Right lobe of liver (tissue), 6 donors: ENCODE measurements around the gene C3. TPM values are rescaled to one million over a fixed set of nuclear protein-coding genes. Genes with fewer than 3 reads are reported as not detected.

ENCODE experiments used
- ATAC-seq, 4 donors: fragments of 200-7000 bp; cut with Tn5 transposase; one replicate each; pipeline ENCODE4 v1.9.1; 2020; ENCODE audit warnings: mild to moderate bottlenecking in 4 of 4, moderate library complexity in 4 of 4
- DNase-seq, 3 donors: peaks; one replicate each; pipeline ENCODE4 v3.0.0-alpha.2; 2020
- H3K27ac ChIP-seq, 3 donors: fragments of 200-600 bp; one replicate each; pipeline ENCODE4 v1.8.0; 2022
- H3K27me3 ChIP-seq, 2 donors: fragments of 200-600 bp; one replicate each; pipeline ENCODE4 v1.8.0; 2022
- H3K36me3 ChIP-seq, 4 donors: fragments of 200-600 bp; sonication (generic) in 1 of 4; one replicate each; pipeline versions ENCODE4 v1.5.1 to v1.8.0; 2017 to 2022; ENCODE audit warnings: control low read depth in 1 of 4
- H3K4me1 ChIP-seq, 4 donors: fragments of 200-600 bp; sonication (generic) in 1 of 4; one replicate each; pipeline versions ENCODE4 v1.5.1 to v1.8.0; 2017 to 2022; ENCODE audit warnings: control low read depth in 1 of 4
- H3K4me3 ChIP-seq, 3 donors: fragments of 200-600 bp; one replicate each; pipeline ENCODE4 v1.8.0; 2022
- H3K9me3 ChIP-seq, 4 donors: fragments of 200-600 bp; sonication (generic) in 1 of 4; one replicate each; pipeline versions ENCODE4 v1.5.1 to v1.8.0; 2017 to 2022; ENCODE audit warnings: control low read depth in 1 of 4
- POLR2A ChIP-seq: fragments of 450-650 bp; IDR thresholded peaks from one replicate; pipeline ENCODE4 v1.6.1; 2017; ENCODE audit warnings: antibody characterized with exemption, mild to moderate bottlenecking
- WGBS: methylation state at CpG from one replicate; pipeline ENCODE4 v1.1.6; 2018; ENCODE audit warnings: low coverage, low lambda C conversion rate; ENCODE audit not compliant: insufficient coverage; ENCODE audit errors: missing lambda C conversion rate; 5-methylcytosine and 5-hydroxymethylcytosine counted together
- intact Hi-C, 2 donors: fragments of 100-400 bp; cut with DNase I; formaldehyde crosslinking; loops; one replicate each; pipeline versions ENCODE4 v1.11.2 to v1.14.1; 2022
- total RNA-seq, 6 experiments: library from RNA; depleted of rRNA in 2 of 6; stranded (reverse); fragments of >200 nt in 2 of 6; fragmentation: NEBNext Ultra II Directional in 3 of 6; extraction: Animal tissue kit (Norgen Biotek cat#: 25700) in 3 of 6; gene quantifications; one replicate each; pipeline versions ENCODE4 v1.1.0 to v1.2.4, GENCODE V29; 2016 to 2023
- TF ChIP-seq, protein P1 (sequence below), 4 donors: fragments of 200-600 bp in 3 of 4; fragments of 450-650 bp in 1 of 4; IDR thresholded peaks; one replicate each; pipeline versions ENCODE4 v1.5.1 to v1.8.0; 2016 to 2022; ENCODE audit warnings: antibody characterized with exemption in 4 of 4, mild to moderate bottlenecking in 2 of 4
- donor health status: DM: no; HTN: yes; CAD: no.
- donor health status: DM: no; HTN: no; CAD: no.
- donor health status: DM: no; HTN: no; CAD: no.
- donor health status: DM: no; HTN: yes; CAD: no.
- donor health status: DM: no; HTN: yes; CAD: no.

Gene C3
- total RNA-seq, 6 experiments from 2014 or later, result 10,569 to 17,502 (median 15,749) TPM

- H3K27me3 ChIP-seq, result no peaks in the 10 kb centered on the region
- no peaks in the 10 kb centered on the region for H3K36me3 ChIP-seq
- 27% methylated on average over 12 of the region's 16 CpGs for WGBS
- DNase-seq, result peak in 2 of 3 donors; percentile 55 to 74
- H3K27ac ChIP-seq, result peak overlapping the region; percentile 65 to 86 (median 67)
- TF ChIP-seq, protein P1, sequence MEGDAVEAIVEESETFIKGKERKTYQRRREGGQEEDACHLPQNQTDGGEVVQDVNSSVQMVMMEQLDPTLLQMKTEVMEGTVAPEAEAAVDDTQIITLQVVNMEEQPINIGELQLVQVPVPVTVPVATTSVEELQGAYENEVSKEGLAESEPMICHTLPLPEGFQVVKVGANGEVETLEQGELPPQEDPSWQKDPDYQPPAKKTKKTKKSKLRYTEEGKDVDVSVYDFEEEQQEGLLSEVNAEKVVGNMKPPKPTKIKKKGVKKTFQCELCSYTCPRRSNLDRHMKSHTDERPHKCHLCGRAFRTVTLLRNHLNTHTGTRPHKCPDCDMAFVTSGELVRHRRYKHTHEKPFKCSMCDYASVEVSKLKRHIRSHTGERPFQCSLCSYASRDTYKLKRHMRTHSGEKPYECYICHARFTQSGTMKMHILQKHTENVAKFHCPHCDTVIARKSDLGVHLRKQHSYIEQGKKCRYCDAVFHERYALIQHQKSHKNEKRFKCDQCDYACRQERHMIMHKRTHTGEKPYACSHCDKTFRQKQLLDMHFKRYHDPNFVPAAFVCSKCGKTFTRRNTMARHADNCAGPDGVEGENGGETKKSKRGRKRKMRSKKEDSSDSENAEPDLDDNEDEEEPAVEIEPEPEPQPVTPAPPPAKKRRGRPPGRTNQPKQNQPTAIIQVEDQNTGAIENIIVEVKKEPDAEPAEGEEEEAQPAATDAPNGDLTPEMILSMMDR (IDR thresholded peaks at IDR 0.05), result no peak
- TF ChIP-seq POLR2A, result peak; percentile 25
- ATAC-seq, result peak; percentile 12 to 35 (median 20)
- H3K4me1 ChIP-seq, result peaks cover 0 to 79% (median 23%) of the 10 kb centered on the region in 4 donors
- H3K4me3 ChIP-seq, result peak overlapping the region in 2 of 3 donors; percentile 34 to 40
- H3K9me3 ChIP-seq, result no peaks in the 10 kb centered on the region
- intact Hi-C loops, result no loop called here
These were observed 5.2 kb upstream of the C3 start for GRCh38 chr19:6725513-6726231.

GRCh38 chr19:6724631-6725492 is 4.4 kb upstream of the C3 start:
- H3K27me3 ChIP-seq, result no peaks in the 10 kb centered on the region
- no peaks in the 10 kb centered on the region for H3K9me3 ChIP-seq
- H3K4me3 ChIP-seq, result peak overlapping the region; percentile 1 to 40 (median 34)
- peak overlapping the region; percentile 65 to 86 (median 67) for H3K27ac ChIP-seq
- TF ChIP-seq, protein P1 (IDR thresholded peaks at IDR 0.05), result no peak
- no peak for TF ChIP-seq POLR2A
- ATAC-seq (peak in 1 of 4 donors; percentile 1), DNase-seq (peak in 2 of 3 donors; percentile 29 to 35)
- 15% methylated on average over 15 of the region's 15 CpGs for WGBS
- intact Hi-C loops, result no loop called here
- H3K4me1 ChIP-seq, result peaks cover 0 to 79% (median 23%) of the 10 kb centered on the region in 4 donors
- no peaks in the 10 kb centered on the region for H3K36me3 ChIP-seq

DNA sequence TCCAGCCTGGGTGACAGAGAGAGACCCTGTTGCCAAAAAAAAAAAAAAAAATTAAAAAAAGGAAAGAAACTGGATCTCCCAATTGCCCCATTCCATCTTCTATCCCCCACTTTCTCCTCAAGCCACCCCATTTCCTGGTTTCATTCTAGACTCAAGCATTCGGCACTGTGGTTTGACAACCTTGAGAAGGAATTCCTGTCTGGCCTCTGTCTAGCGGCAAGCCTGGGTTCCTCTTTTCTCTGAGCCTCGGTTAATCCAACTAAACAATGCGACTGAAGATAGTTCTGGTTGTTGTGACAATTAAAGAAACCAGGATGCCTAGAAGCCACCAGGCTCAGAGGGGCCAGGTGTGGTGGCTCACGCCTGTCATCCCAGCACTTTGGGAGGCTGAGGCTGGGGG is 3.3 kb upstream of the C3 start:
- H3K4me3 ChIP-seq, result peak overlapping the region; percentile 12 to 95 (median 39)
- peak in 2 of 3 donors; percentile 12 to 23 for DNase-seq
- H3K9me3 ChIP-seq, result no peaks in the 10 kb centered on the region
- H3K36me3 ChIP-seq, result no peaks in the 10 kb centered on the region
- H3K27ac ChIP-seq, result peak overlapping the region; percentile 65 to 86 (median 67)
- peaks cover 0 to 70% (median 20%) of the 10 kb centered on the region in 4 donors for H3K4me1 ChIP-seq
- TF ChIP-seq POLR2A, result no peak
- TF ChIP-seq, protein P1 (IDR thresholded peaks at IDR 0.05), result no peak
- intact Hi-C loops, result no loop called here
- no peak for ATAC-seq
- no peaks in the 10 kb centered on the region for H3K27me3 ChIP-seq
- WGBS, result 23% methylated on average over 5 of the region's 5 CpGs

GRCh38 chr19:6723108-6723618 is 2.7 kb upstream of the C3 start:
- TF ChIP-seq POLR2A, result peak; percentile 49
- TF ChIP-seq, protein P1 (IDR thresholded peaks at IDR 0.05), result no peak
- peak; percentile 68 to 90 (median 78) for DNase-seq
- Histone ChIP-seq H3K9me3 (no peaks in the 10 kb centered on the region), H3K36me3 (peaks cover 0 to 3% (median 2%) of the 10 kb centered on the region in 4 donors), H3K4me3 (peak overlapping the region; percentile 12 to 95 (median 39)), H3K27me3 (no peaks in the 10 kb centered on the region), H3K27ac (peak overlapping the region; percentile 65 to 86 (median 67)), H3K4me1 (peaks cover 0 to 64% (median 17%) of the 10 kb centered on the region in 4 donors)
- WGBS, result 2% methylated on average over 11 of the region's 13 CpGs
- intact Hi-C loops, result no loop called here
- ATAC-seq, result peak in 3 of 4 donors; percentile 4 to 25 (median 5)
